GM21360 (cell line): Measurements from ENCODE around the gene C11orf97.
"Not testable (repeated sequence)": the region's sequence is repeated elsewhere in the genome, so short reads cannot be mapped to it uniquely, and the experiment has no call there.

ENCODE experiments used
- ATAC-seq: cut with Tn5 transposase; IDR thresholded peaks from one replicate; pipeline ENCODE4 v1.9.1; 2021; ENCODE audit warnings: mild to moderate bottlenecking, moderate library complexity; ENCODE audit not compliant: unreplicated experiment

The C11orf97 gene

GRCh38 chr11:94511932-94512781, at the start of gene C11orf97:
Gene C11orf97 (plus strand): TSS chr11:94512461. CDS start chr11:94512529, 68 bp downstream.
- ATAC-seq = peak; percentile 64

- ATAC-seq = peak; percentile 90
These were observed 42.8 kb upstream of the C11orf97 start for GRCh38 chr11:94469416-94469815.

GRCh38 chr11:94472916-94473799, 39.1 kb upstream of the C11orf97 start:
- peak; percentile 72 for ATAC-seq

- no peak for ATAC-seq
These were observed 34.6 kb upstream of the C11orf97 start for GRCh38 chr11:94477624-94478023.

- ATAC-seq = no peak
These were observed 30.9 kb upstream of the C11orf97 start for GRCh38 chr11:94481342-94481741.

- ATAC-seq = no peak
These were observed 26.2 kb upstream of the C11orf97 start for GRCh38 chr11:94486068-94486467.

GRCh38 chr11:94493281-94494125, 18.8 kb upstream of the C11orf97 start, which contains the start of the genes ANKRD49 and MRE11:
Gene ANKRD49 (plus strand): TSS chr11:94493984. CDS start chr11:94496694, 2,710 bp downstream.
Gene MRE11 (minus strand): TSS chr11:94493844. CDS start chr11:94492801, 1,043 bp downstream.
- ATAC-seq = peak; percentile 100

GRCh38 chr11:94494126-94494680, 18.1 kb upstream of the C11orf97 start:
- ATAC-seq = peak; percentile 51

- no peak for ATAC-seq
These were observed 12.1 kb upstream of the C11orf97 start for GRCh38 chr11:94500181-94500580.

GRCh38 chr11:94501522-94501921, 10.7 kb upstream of the C11orf97 start:
- no peak for ATAC-seq

- peak; percentile 50 for ATAC-seq
These were observed 7.5 kb upstream of the C11orf97 start for GRCh38 chr11:94504689-94505293.

- ATAC-seq = not testable (repeated sequence)
These were observed 5.7 kb upstream of the C11orf97 start for GRCh38 chr11:94506513-94506912.

GRCh38 chr11:94507485-94507884, 4.8 kb upstream of the C11orf97 start:
- ATAC-seq = no peak

- ATAC-seq = no peak
These were observed 830 bp downstream of the C11orf97 start for GRCh38 chr11:94513091-94513490.

GRCh38 chr11:94515398-94515797, 3.1 kb downstream of the C11orf97 start:
- ATAC-seq = no peak

- ATAC-seq = no peak
These were observed 4.5 kb downstream of the C11orf97 start for GRCh38 chr11:94516725-94517124.

- no peak for ATAC-seq
These were observed 6.0 kb downstream of the C11orf97 start for GRCh38 chr11:94518300-94518699.

- ATAC-seq = no peak
These were observed 7.3 kb downstream of the C11orf97 start for GRCh38 chr11:94519478-94520084.

- ATAC-seq = peak; percentile 63
These were observed 9.4 kb downstream of the C11orf97 start for GRCh38 chr11:94521684-94522083.
